GM12801 (cell line): ENCODE data around the gene DLG1.

Source experiments
- TF ChIP-seq, protein P1 (sequence below): IDR thresholded peaks from one replicate; pipeline ENCODE4 v1.5.1; 2011; ENCODE audit warnings: control low read depth; ENCODE audit not compliant: insufficient read length; ENCODE audit errors: extremely low read depth

The DLG1 gene

GRCh38 chr3:197168063-197168462, 130.3 kb downstream of the DLG1 start:
- TF ChIP-seq, protein P1, sequence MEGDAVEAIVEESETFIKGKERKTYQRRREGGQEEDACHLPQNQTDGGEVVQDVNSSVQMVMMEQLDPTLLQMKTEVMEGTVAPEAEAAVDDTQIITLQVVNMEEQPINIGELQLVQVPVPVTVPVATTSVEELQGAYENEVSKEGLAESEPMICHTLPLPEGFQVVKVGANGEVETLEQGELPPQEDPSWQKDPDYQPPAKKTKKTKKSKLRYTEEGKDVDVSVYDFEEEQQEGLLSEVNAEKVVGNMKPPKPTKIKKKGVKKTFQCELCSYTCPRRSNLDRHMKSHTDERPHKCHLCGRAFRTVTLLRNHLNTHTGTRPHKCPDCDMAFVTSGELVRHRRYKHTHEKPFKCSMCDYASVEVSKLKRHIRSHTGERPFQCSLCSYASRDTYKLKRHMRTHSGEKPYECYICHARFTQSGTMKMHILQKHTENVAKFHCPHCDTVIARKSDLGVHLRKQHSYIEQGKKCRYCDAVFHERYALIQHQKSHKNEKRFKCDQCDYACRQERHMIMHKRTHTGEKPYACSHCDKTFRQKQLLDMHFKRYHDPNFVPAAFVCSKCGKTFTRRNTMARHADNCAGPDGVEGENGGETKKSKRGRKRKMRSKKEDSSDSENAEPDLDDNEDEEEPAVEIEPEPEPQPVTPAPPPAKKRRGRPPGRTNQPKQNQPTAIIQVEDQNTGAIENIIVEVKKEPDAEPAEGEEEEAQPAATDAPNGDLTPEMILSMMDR: no peak

- TF ChIP-seq, protein P1: no peak
Observed at GRCh38 chr3:197167549-197167948, 130.9 kb downstream of the DLG1 start.

DNA sequence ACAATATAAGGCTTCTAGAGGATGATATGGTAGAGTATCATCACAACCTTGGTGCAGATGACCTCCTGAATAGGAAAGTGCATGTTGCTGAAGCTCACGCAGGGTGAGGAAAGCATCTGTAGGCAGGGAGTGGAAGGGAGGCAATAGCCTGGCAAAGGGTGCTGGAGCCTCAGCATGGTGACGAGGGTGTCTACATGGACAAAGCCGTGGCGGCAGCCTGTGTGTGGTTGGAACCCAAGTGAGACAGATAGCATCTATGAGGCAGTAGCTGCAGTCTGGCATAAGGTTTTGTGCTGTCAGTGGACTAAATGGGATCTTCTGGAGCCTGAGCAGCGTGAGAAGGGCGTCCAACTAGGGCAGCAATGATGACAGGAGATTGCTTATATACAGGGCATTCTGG, 132.5 kb downstream of the DLG1 start:
- TF ChIP-seq, protein P1: no peak

- TF ChIP-seq, protein P1: no peak
Observed at GRCh38 chr3:197155046-197155445, 143.4 kb downstream of the DLG1 start.

DNA sequence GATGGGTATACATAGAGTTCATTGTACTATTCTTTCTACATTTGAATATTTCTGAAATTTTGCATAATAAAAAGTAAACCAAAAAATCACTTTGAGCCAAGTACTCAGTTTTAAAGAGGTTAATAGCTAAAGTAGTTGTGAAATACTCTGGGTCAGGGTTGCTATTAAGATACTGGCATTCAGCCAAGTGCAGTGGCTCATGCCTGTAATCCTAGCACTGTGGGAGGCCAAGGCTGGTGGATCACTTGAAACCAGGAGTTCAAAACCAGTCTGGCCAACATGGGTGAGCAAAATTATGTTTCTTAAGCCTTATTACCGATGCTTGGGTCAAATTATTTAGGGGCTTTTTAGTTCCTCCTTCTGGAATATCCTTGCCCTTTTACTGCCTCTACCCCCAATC, 146.8 kb downstream of the DLG1 start:
- TF ChIP-seq, protein P1: no peak

DNA sequence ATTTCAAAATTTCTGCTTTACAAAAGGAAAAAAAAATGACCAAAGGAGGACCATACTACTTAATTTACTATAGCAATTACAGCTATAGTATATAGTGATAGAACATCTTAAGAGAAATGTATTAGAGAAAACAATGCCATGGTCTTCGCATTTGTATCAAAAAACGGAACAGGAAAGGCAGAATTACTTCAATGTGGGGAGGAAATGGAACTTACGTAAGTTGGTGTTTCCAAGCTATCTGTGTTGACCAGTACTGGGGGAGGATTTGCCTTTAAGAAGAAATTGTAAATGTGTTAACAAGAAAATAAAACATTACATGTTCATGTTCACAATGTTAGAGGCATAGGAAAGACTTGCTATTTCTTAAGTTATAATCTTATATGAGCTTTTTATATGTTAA, 148.9 kb downstream of the DLG1 start:
- TF ChIP-seq, protein P1: no peak

- TF ChIP-seq, protein P1: no peak
Observed at GRCh38 chr3:197144188-197144587, 154.2 kb downstream of the DLG1 start.

DNA sequence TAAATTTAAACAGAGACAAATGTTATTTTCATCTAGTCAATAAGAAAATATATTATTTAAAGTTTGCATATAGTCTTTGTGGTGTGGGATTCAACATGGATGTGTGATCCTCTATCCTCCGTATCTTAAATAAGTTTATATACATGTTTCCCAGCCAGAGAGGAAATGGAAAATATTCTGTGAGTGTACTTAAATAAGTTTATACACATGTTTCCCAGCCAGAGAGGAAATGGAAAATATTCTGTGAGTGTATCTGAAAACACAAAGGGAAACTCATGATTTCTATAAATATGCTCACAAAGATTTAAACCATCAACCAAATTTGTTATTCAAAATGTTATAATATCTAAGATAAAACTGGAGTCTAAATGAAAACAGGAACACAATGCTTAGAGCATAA, 158.8 kb downstream of the DLG1 start:
- TF ChIP-seq, protein P1: no peak
